HG02610 (cell line): Measurements from ENCODE around the gene SPATC1L.

Source experiments
- ATAC-seq: cut with Tn5 transposase; IDR thresholded peaks from one replicate; pipeline ENCODE4 v1.9.1; 2021; ENCODE audit warnings: mild to moderate bottlenecking, moderate library complexity; ENCODE audit not compliant: unreplicated experiment

The SPATC1L gene

DNA sequence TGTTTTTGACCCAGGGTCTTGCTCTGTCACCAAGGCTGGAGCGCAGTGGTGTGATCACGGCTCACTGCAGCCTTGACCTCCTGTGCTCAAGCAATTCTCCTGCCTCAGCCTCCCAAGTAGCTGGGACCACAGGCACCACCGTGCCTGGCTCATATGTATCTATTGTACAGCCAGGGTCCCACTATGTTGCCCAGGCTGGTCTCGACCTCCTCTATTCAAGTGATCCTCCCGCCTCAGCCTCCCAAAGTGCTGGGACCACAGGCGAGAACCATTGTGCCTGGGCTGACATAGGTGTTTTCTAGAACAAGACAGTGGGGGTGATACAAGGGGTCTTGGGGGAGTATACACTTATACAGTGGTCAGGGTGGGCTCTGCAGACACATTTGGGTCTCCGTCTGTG is 46.4 kb downstream of the SPATC1L start:
- ATAC-seq, result no peak

DNA sequence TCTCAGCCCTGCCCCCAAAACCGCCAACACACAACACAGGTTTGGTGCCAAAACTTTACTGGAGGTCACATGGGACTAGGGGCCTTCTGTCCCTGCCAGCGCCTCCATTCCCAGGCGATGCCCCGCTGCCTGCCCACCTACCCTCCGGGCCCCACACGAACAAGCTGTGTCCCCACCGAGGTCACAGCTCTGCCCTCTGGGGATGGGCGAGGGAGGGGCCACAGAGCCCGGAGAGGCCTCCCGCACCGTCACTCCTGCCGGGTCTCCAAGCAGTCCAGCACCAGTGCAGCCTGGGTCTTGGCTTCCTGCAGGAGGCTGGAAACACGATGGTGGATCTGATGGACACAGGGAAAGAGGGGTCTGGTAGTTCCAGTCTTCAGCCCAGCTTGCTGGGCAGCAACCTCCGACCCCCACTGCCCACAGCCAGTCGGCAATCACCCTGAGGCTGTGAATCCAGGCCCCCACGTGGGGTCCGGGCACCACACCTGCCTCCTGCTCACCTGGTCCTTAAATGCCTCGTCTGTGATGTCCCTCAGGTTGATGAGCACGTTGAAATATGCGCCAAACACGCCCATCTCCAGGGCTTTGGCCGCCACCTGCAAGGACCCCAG is 47.4 kb downstream of the SPATC1L start:
- no peak for ATAC-seq

DNA sequence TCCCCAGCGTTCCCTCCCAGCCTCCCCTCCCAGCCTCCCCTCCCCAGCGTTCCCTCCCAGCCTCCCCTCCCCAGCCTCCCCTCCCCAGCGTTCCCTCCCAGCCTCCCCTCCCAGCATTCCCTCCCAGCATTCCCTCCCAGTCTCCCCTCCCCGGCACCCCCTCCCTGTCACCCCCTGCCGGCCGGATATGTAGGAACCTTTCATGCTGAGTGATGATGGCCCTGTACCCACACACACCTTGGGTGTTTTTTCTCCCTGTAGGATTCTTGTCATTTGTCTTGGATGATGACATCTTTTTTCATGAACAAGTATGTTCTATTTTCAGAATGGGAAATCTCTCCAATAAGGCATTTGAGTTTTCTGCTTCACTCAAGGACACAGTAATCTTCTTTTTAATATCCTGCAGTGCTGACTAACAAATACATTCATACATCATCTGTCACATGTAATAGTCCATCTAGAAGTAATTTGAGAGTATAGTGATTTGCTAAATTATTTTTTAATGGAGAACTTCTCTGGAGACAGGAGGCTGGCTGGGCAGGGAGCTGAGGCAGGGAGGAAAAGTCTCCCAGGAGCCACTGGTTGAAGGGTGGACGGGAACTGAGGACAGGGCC is 48.4 kb downstream of the SPATC1L start:
- no peak for ATAC-seq

DNA sequence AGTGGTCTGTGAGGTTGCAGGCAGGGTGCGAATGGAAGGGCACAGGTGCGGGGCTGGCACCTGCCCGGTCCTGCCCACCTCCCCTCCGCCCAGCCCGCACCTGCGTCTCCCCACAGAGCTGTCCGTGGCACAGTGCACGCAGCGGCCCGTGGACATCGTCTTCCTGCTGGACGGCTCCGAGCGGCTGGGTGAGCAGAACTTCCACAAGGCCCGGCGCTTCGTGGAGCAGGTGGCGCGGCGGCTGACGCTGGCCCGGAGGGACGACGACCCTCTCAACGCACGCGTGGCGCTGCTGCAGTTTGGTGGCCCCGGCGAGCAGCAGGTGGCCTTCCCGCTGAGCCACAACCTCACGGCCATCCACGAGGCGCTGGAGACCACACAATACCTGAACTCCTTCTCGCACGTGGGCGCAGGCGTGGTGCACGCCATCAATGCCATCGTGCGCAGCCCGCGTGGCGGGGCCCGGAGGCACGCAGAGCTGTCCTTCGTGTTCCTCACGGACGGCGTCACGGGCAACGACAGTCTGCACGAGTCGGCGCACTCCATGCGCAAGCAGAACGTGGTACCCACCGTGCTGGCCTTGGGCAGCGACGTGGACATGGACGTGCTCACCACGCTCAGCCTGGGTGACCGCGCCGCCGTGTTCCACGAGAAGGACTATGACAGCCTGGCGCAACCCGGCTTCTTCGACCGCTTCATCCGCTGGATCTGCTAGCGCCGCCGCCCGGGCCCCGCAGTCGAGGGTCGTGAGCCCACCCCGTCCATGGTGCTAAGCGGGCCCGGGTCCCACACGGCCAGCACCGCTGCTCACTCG is 52.2 kb downstream of the SPATC1L start:
- ATAC-seq, result no peak

DNA sequence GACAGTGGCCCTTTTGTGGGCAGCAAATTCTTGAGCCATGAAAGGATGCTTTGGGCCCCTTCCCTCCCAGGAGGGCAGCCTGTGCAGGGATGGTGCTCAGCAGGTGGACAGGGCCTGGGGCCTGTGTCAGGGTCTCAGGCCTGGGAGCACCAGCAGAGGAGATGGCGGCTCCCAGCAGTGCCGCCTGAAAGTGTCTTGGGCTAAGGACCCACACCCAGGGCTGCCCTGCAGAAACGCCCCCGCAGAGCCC is 52.7 kb downstream of the SPATC1L start:
- no peak for ATAC-seq

DNA sequence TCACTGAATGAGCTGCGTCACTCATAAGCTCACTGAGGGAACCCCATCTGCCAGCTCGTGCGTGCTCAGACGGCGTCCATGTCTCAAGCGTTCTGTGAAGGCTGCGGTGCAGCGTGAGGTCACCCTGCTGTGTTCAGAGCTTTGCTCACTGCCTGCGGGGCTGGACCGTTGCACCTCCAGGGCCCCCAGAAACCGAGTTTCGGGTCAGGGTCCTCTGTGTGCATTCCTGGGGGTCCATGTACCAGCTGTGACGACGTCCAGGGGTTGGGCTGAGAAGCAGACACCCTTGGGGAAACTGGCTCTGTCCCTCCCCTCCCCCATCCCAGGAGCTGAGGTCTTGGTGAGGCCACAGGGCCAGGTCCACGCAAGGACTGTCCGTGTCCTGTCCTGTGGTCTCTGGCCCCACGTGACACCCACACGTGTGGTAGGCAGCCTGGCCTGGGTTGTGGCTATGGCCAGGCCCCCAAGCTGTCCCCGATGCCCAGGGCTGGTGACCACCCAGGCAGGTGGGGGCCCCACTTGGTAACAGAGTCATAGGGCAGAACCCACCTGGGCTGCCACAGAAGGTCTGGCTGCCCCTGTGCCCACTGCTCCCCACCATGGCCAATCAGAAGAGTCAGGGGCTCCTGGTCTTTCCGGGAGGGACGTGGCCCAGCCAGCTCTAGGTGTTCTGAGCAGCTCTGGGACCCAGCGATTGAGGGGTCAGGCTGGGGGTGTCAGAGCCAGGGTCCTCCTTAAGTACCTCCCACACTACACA is 53.2 kb downstream of the SPATC1L start:
- ATAC-seq, result no peak

DNA sequence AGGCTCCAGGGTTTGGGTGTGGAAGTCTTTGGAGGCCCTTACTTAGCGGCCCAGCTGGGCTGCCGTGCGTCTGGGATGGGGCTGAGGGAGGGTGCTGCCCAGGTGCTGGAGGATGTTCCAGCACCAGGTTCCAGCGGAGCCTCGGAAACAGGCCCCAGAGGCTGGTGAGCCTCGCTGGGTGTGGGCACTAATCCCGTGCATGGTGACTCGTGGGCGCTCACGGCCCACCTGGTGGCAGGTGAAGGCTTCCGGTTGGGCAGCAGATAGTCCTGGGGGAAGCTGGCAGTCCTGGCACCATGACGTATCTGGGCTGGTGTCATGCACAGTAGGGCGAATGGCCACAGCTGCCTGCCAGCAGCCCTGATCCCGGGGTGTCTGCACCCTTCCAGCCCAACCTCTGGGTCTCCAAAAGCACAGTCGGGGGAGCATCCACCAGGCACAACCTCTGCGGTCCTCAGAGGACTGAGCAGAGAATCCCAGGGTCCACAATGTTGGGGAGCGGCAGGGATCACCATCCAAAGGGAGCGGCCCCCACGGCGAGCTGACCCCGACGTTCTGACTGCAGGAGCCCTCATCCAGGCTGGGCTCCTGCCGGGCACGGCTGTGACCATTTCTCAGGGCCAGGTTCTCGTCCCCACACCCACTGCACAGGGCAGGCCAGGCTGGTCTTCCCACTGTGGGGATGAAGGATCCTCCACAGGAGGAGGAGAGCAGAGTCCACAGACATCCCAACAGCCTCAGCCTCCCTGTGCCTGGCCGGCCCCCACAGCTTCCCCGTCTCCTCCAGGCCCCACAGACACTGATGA is 54.2 kb downstream of the SPATC1L start:
- no peak for ATAC-seq

DNA sequence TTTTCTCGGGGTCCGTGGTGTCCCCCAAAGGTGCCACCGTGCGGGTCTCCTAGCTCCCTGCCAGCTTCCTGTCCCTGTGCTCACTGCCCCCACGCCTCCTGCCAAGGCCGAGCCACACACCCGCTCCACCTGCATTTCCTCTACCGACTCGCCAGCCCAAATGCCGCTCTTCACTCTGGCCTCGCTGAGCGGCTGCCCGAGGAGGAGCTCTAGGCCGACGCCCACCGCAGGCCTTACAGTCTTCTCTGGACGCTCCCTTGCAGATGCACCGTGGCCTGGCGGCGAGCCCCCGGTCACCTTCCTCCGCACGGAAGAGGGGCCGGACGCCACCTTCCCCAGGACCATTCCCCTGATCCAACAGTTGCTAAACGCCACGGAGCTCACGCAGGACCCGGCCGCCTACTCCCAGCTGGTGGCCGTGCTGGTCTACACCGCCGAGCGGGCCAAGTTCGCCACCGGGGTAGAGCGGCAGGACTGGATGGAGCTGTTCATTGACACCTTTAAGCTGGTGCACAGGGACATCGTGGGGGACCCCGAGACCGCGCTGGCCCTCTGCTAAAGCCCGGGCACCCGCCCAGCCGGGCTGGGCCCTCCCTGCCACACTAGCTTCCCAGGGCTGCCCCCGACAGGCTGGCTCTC is 55.2 kb downstream of the SPATC1L start:
- no peak for ATAC-seq

DNA sequence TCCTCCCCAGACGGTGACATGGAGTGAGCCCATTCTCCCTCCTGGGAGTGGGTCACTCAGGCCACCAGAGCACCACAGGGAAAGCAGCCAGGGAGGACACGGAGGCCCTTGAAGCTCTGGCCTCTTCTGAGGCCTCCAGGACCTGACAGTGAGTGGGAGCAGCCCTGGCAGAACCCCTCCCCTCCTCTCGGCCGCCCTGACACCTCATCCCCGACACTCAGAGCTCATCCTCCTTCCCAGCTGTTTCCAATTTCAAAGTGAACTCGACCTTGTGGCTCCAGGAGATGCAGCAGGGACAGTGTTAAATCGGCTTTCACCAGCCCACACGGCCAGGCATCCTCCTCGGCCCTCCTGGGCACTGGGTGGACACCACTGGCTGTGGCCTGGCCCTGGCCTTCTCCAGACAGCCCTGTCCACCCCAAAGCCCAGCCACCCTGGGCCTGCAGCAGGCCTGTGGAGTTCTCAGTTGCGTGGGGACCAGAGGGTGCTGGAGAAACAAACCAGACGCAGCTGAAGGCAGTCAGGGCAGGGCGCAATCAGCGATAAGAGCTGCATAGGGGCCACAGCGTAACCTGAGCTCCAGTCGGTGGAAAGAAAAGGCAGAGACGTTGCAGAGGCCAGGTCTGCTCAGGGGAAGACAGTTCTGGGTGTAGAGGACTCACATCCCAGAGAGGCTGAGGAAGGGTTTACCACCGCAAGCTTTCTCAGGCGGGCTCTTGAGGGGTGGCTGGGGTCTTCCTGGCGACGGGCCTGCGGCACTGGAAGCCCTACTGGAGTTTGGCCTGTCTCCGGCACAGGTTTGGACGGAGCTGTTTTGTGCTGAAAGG is 55.9 kb downstream of the SPATC1L start:
- no peak for ATAC-seq

DNA sequence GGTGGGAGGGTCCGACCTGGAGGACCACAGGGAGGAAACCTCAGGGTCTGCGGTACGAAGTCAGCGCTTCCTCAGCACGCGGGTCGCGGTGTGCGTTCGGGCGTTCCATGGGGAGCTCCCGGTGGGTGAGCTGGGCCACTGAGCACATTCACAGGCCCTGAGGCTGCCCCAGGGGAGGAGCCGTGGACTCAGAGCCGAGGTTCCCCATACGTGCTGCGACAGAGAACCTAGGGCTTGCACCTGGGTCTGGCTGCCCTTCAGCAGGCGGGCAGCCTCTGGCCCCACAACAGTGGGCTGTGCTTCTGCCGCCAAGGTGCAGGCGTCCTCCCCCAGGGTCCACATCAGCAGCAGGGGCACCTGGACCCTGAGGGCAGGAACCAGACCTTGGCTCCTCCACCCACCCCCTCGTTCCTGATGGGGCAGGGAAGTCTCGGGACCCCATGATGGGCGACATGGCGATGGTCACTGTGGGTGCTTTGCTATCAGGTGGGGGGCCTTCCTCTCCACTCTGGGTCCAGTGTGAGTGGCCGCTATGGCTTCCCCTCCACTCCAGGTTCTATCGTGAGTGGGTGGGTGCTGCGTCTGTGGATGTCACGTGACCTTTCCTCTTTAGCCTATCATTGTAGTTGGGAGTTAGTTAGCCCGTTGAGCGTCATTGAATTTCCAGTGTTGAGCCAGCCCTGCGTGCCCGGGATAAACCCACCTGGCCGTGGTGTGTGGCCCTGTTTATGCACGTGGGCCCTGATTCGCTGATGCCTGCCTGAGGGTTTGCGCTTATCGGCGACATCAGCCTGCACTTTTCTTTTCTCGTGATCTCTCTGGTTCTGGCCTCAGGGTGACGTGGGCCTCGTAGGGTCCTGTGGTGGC is 56.8 kb downstream of the SPATC1L start:
- no peak for ATAC-seq

DNA sequence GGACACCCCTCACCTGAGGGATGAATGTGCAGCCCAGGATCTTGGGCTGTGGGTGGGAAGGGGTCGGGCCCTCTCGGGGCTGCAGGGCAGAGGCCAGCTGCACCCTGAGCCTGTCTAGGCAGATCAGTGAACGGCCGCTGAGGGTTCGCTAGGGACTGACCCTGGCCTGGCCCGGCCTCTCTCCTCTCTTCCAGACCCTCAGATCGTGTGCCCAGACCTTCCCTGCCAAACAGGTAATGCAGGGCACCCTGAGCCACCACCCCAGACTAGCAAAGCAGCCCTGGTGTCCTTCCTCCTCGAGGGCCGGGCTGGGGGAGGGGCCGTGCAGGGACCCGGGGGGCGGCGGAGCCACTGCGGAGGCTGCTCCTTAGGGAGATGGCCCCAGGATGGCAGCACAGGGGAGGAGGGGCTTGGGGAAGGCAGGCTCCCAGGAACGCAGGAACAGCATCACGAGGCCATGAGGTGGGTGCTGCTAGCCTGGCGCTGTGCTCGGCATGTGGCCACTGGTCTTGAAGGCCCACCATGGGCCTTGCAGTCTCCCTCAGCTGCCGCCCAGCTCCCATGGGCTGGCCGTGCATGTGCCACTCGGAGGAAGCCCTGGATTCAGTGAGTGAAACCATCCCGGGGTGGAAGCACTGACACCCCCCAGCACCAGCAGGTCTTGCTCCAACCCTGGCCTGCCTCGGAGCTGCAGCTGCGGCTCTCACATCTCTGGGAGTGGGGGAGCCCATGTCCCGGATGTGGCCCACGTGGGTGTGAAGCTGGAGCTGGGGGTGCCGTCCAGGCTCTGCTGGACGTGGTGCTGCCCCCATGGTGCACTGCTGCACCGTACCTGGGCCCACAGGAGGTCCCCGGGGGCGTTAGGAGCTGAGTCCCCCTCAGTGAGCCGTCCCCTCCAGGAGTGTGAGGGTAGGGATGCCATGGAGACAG is 57.7 kb downstream of the SPATC1L start:
- no peak for ATAC-seq

DNA sequence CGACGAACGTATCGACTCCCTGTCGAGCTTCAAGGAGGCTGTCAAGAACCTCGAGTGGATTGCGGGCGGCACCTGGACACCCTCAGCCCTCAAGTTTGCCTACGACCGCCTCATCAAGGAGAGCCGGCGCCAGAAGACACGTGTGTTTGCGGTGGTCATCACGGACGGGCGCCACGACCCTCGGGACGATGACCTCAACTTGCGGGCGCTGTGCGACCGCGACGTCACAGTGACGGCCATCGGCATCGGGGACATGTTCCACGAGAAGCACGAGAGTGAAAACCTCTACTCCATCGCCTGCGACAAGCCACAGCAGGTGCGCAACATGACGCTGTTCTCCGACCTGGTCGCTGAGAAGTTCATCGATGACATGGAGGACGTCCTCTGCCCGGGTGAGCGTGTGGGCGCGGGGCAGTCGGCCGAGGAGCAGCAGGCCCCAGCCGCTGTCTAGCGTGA is 58.4 kb downstream of the SPATC1L start:
- ATAC-seq, result no peak

DNA sequence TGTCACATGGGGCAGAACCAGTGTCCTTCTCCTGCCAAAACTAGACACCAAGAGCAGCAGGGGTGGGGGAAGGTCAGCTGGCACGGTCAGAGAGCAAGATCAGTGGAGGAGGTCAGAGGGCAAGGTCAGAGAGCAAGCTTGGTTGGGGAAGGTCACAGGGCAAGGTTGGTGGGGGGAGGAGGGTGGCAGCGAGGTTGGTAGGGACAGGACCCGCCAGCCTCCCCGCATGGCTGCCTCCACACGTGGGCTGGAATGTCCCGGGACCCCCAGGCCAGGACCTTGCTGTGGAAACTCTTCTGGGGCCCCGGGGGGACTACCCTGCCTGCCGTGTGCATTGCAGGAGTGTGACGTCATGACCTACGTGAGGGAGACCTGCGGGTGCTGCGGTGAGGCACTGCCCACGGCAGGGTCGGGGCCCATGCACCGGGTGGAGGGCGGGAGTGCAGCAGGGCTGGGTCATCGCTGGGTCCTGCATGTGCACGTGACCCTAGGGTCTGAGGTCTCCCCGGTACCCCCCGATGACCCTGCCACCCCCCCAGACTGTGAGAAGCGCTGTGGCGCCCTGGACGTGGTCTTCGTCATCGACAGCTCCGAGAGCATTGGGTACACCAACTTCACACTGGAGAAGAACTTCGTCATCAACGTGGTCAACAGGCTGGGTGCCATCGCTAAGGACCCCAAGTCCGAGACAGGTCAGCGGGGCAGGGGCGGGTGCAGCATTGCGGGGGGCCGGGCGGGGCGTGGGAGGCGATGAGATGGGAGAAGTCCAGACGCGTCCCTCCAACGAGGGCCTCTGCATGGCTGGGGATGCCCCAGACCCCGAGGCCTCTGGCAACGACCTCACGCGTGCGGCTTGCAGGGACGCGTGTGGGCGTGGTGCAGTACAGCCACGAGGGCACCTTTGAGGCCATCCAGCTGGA is 59.1 kb downstream of the SPATC1L start:
- ATAC-seq, result no peak

DNA sequence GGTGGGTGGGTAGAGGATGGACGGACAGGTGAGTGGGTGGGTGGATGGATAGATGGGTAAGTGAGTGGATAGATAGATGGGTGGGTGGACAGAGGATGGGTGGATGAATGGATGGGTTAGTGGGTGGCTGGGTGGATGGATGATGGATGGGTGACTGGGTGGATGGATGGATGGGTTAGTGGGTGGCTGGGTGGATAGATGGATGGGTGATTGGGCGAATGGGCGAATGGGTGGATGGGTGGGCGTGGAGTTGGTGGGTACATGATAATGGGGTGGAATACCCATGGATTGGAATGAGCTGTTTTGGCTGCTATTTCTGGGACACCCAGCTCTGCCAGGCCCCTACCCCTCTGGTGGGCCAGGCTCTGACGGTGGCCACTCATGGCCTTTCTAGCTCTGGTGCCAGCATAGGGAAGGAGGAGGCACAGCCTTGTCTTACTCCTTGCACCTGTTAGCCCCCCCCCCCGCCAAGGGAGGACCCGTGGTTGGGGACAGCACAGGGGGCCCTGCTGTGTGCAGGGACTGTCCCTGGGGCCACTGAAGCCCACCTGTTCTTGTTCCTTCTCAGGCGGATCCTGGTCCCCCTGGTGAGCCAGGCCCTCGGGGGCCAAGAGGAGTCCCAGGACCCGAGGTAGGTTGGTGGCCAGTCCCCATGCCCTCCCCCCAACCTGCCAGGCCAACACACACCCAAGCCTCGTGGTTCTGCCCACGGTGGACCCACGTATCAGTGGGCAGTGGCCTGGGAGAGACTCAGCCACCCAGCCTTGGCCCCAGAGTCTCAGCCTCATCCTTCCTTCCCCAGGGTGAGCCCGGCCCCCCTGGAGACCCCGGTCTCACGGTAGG is 60.0 kb downstream of the SPATC1L start:
- ATAC-seq, result no peak
